Smooth muscle cell (in vitro differentiated cells): ENCODE results near the gene KIZ. TPM values are rescaled to one million over a fixed set of nuclear protein-coding genes. Genes with fewer than 3 reads are reported as not detected.

ENCODE experiments used
- DNase-seq: peaks from one replicate; lab custom pipeline; 2025; ENCODE audit not compliant: unreplicated experiment; lab: John Stamatoyannopoulos, UW
- H2AFZ ChIP-seq: fragments of 200-600 bp; sonication (generic); 2 replicates; pipeline ENCODE4 v1.6.0; 2016; ENCODE audit warnings: antibody characterized with exemption, low read depth, mild to moderate bottlenecking
- H3F3A ChIP-seq: fragments of 200-600 bp; sonication (generic); 2 replicates; pipeline ENCODE4 v1.6.0; 2017; ENCODE audit warnings: antibody characterized with exemption, low read depth
- H3K27ac ChIP-seq: fragments of 200-600 bp; sonication (generic); 2 replicates; pipeline ENCODE4 v1.5.1; 2016; ENCODE audit warnings: low read depth, mild to moderate bottlenecking
- H3K27me3 ChIP-seq: fragments of 200-600 bp; sonication (generic); 2 replicates; pipeline ENCODE4 v1.6.1; 2016; ENCODE audit warnings: low read depth, mild to moderate bottlenecking
- H3K36me3 ChIP-seq: fragments of 200-600 bp; sonication (generic); 2 replicates; pipeline ENCODE4 v1.5.1; 2016; ENCODE audit warnings: low read depth
- H3K4me1 ChIP-seq: fragments of 200-600 bp; sonication (generic); 2 replicates; pipeline ENCODE4 v1.5.1; 2016; ENCODE audit warnings: low read depth
- H3K4me2 ChIP-seq: fragments of 200-600 bp; sonication (generic); 2 replicates; pipeline ENCODE4 v1.6.0; 2016; ENCODE audit warnings: mild to moderate bottlenecking
- H3K4me3 ChIP-seq: fragments of 200-600 bp; sonication (generic); 2 replicates; pipeline ENCODE4 v1.5.1; 2016; ENCODE audit warnings: mild to moderate bottlenecking
- H3K79me2 ChIP-seq: fragments of 200-600 bp; sonication (generic); 2 replicates; pipeline ENCODE4 v1.6.0; 2016; ENCODE audit warnings: low read depth, mild to moderate bottlenecking
- H3K9ac ChIP-seq: fragments of 200-600 bp; sonication (generic); 2 replicates; pipeline ENCODE4 v1.6.0; 2016; ENCODE audit warnings: low read depth
- H3K9me3 ChIP-seq: fragments of 200-600 bp; sonication (generic); replicated peaks from 2 replicates; pipeline ENCODE4 v1.5.1; 2016; ENCODE audit warnings: low read depth
- H4K20me1 ChIP-seq: fragments of 200-600 bp; sonication (generic); 2 replicates; pipeline ENCODE4 v1.6.0; 2016; ENCODE audit warnings: low read depth
- CTCF ChIP-seq: fragments of 200-600 bp; sonication (generic); IDR thresholded peaks from 2 replicates; pipeline ENCODE4 v1.5.1; 2017; ENCODE audit warnings: borderline replicate concordance, mild to moderate bottlenecking, antibody characterized with exemption; ENCODE audit not compliant: insufficient read depth, poor library complexity, severe bottlenecking
- WGBS: methylation state at CpG from one replicate; pipeline ENCODE4 v1.1.7; 2016; ENCODE audit warnings: low lambda C conversion rate; 5-methylcytosine and 5-hydroxymethylcytosine counted together
- polyA plus RNA-seq: library from polyadenylated mRNA; unstranded; fragments of >200 nt; fragmentation: Nextera tagmentation; extraction: Ambion mirVana; gene quantifications from 2 replicates; pipeline ENCODE4 v1.2.1, GENCODE V29; 2016
- total RNA-seq: library from RNA; depleted of rRNA; stranded (reverse); fragments of >200 nt; gene quantifications from 2 replicates; pipeline ENCODE4 v1.2.3, GENCODE V29; 2014

Gene KIZ
- total and polyA plus RNA-seq, 2 experiments from 2014 or later = 19.2 to 20.9 TPM

- no peaks in the 10 kb centered on the region for H3F3A ChIP-seq
- no peak overlapping the region for H3K4me3 ChIP-seq
- DNase-seq = no peak
- no peak for TF ChIP-seq CTCF
- H3K27ac ChIP-seq = no peak overlapping the region
- H3K4me1 ChIP-seq = peaks cover 38% of the 10 kb centered on the region
- no peaks in the 10 kb centered on the region for H3K9me3 ChIP-seq
- 93% methylated on average over 4 of the region's 4 CpGs for WGBS
- H3K36me3 ChIP-seq = no peaks in the 10 kb centered on the region
- no peaks in the 10 kb centered on the region for H4K20me1 ChIP-seq
- H2AFZ ChIP-seq = no peak overlapping the region
- no peaks in the 10 kb centered on the region for H3K79me2 ChIP-seq
- H3K27me3 ChIP-seq = no peaks in the 10 kb centered on the region
- H3K9ac ChIP-seq = no peak overlapping the region
- no peak overlapping the region for H3K4me2 ChIP-seq
These were observed 104.8 kb downstream of the KIZ start for GRCh38 chr20:21230686-21231085.

DNA sequence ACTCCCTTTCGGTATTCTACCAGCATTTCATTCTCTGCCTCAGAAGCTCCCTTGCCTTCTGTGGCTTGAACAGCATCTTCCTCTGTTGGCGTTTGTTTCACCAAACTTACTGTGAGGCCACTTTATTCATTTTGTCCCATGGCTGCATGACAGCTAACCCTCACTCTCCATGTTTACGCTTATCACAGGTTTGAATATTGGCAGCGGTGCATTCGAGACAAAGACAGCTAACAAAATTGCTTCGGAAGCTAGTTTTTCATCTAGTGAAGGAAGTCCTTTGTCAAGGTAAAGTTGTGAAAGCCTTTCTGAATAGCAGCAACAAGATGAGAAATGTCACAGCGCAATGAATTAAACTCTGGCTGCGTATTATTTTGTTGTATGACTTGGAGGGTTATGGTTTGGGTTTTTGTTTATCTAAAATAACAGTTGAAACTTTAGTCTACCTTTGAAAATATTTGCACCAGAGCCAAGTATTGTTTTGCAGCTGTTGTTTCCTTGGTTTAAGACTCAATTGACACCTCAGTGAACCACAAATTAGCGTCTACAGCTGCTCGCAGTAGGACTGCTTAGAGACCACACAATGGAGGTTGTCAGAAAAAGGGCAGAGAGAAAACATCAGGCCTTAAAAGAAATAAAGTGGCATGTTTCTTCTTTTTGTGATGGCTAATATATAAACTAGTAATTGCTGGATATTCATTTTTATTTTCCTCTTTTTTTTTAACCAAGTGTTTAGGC is 106.8 kb downstream of the KIZ start:
- H3K4me3 ChIP-seq = no peak overlapping the region
- no peak overlapping the region for H3K9ac ChIP-seq
- H3K36me3 ChIP-seq = no peaks in the 10 kb centered on the region
- no peak overlapping the region for H3K27ac ChIP-seq
- no peaks in the 10 kb centered on the region for H3F3A ChIP-seq
- H3K4me1 ChIP-seq = peaks cover 38% of the 10 kb centered on the region
- H2AFZ ChIP-seq = no peak overlapping the region
- WGBS = 91% methylated on average over 10 of the region's 10 CpGs
- no peaks in the 10 kb centered on the region for H3K27me3 ChIP-seq
- no peaks in the 10 kb centered on the region for H3K79me2 ChIP-seq
- no peak overlapping the region for H3K4me2 ChIP-seq
- TF ChIP-seq CTCF = no peak
- DNase-seq = no peak
- H4K20me1 ChIP-seq = peaks cover 3% of the 10 kb centered on the region
- H3K9me3 ChIP-seq = no peaks in the 10 kb centered on the region

DNA sequence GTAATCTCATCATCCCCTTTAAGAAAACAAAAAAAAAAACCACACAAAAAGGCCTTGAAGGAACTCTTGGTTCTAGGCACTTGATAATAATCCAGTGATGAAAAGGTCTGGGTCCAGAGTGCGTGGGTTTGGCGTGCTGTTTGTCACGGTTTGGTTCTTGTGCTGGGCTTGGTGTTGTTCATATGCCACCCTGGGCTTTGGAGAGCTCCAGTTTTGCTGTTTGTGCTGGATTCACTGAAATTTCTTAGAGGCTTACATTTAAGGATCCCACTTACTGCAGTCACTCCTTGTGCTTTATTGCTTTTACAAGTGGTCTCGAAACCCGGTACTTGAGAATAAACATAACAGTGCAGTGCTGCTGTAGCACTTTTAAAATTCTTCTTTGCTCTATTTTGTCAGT is 108.4 kb downstream of the KIZ start:
- peaks cover 3% of the 10 kb centered on the region for H4K20me1 ChIP-seq
- no peak overlapping the region for H3K4me3 ChIP-seq
- H3K9ac ChIP-seq = no peak overlapping the region
- H3K27ac ChIP-seq = no peak overlapping the region
- H3K27me3 ChIP-seq = no peaks in the 10 kb centered on the region
- no peak overlapping the region for H2AFZ ChIP-seq
- peaks cover 38% of the 10 kb centered on the region for H3K4me1 ChIP-seq
- H3K79me2 ChIP-seq = no peaks in the 10 kb centered on the region
- 90% methylated on average over 5 of the region's 5 CpGs for WGBS
- DNase-seq = no peak
- no peaks in the 10 kb centered on the region for H3F3A ChIP-seq
- H3K36me3 ChIP-seq = no peaks in the 10 kb centered on the region
- H3K4me2 ChIP-seq = no peak overlapping the region
- no peak for TF ChIP-seq CTCF
- H3K9me3 ChIP-seq = no peaks in the 10 kb centered on the region
